ENCODE data around the gene SIGLEC9. TPM values are rescaled to one million over a fixed set of nuclear protein-coding genes. Genes with fewer than 3 reads are reported as not detected.
A peak's percentile ranks its signal among the peaks of the same experiment; 100 is the strongest.

The SIGLEC9 gene
- polyA plus RNA-seq, 3 donors = 1.1 to 1.7 (median 1.5) TPM

GRCh38 chr19:51093510-51094345, 31.0 kb upstream of the SIGLEC9 start:
- no peak for DNase-seq (ENCODE audit: extremely low read depth in 1 of 11, low read depth in 9 of 11, low spot score in 4 of 11)

GRCh38 chr19:51094696-51095279, 29.9 kb upstream of the SIGLEC9 start:
- peak in 1 of 11 donors; percentile 31 for DNase-seq (ENCODE audit: extremely low read depth in 1 of 11, low read depth in 9 of 11, low spot score in 4 of 11)

DNA sequence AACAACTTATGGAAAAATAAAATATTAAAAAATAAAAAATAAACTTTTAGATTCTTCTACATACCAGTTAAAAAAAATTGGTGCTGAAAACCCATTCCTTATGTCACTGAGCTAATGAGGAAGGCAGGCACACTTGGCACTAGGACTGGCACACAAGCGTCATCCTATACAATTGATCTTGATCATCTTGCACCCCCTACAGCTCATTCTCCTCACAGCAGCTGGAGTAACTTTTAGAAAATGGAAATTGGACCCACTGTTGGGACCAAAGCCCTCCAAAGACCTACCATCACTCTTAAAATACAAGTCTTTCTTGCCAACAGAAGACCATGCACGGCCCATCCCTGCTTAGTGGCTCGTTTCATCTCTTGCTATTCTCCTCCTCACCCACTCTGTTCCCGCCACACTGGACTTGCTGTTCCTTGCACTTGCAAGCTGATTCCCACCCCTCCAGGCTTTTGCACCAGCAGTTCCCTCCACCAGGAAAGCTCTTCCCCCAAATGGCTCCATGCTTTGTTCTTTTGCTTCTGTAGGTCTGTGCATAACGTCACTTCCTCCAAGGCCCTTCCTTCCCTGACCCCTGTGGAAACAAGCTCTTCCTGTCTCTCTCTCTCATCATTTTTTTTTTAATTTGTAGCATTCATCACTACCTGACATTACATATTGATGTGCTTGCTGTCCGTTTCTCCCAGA, 28.1 kb upstream of the SIGLEC9 start:
- DNase-seq (ENCODE audit: extremely low read depth in 1 of 11, low read depth in 9 of 11, low spot score in 4 of 11) = no peak

GRCh38 chr19:51097166-51097738, 27.5 kb upstream of the SIGLEC9 start:
- no peak for DNase-seq (ENCODE audit: extremely low read depth in 1 of 11, low read depth in 9 of 11, low spot score in 4 of 11)

DNA sequence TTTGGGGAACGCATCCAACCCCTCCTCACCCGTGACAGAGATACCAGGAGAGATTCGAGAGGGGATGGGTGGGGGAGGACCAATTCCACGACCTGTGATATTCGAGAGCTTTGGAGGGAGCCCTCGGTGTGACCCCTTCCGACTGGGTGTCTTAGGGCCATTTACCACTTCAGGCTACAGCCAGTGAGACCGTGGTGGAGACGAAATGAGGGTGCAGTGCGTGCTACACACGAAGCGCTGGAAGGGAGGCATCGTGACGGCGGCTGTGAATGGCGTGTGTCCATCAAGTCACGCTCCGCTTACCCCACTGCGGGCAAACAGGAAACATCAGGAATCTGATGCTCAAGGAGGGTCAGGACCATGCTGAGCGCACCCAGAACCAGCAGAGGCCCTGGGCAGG, 26.9 kb upstream of the SIGLEC9 start:
- DNase-seq (ENCODE audit: extremely low read depth in 1 of 11, low read depth in 9 of 11, low spot score in 4 of 11) = no peak

DNA sequence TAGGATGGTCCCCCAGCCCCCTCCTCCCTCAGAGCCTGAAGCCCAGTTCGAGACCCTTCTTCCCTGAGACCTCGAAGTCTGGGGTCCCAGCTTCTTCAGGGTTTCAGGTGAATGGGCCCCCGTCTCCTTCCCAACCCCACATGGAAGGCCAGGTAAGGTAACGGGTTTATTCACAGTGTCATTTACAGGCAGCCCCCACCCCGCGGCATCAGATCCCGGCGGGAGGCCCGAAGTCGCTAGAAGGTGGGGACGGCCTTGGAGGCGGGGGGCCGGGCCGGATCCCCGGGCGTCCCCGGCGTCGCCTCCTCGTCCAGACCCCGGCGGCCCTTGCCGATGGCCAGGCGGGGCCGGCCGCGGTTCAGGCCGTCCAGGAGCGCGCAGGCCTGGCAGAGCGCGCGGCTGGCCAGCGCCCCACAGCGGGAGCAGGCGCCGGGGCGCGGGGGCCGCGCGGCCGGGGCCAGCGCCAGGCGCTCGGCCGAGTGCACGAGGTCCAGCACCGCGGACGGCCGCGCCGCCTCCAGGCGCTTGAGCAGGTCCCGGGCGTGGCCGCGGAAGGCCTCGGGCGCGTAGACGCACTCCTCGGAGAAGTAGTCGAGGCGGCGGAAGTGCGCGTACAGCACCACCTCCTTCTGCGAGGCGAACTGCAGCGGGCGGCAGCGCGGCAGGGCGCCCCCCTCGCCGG, 26.2 kb upstream of the SIGLEC9 start:
- DNase-seq (ENCODE audit: extremely low read depth in 1 of 11, low read depth in 9 of 11, low spot score in 4 of 11) = peak in 5 of 11 donors; percentile 39 to 54 (median 45)

GRCh38 chr19:51099047-51099382, 25.7 kb upstream of the SIGLEC9 start:
- no peak for DNase-seq (ENCODE audit: extremely low read depth in 1 of 11, low read depth in 9 of 11, low spot score in 4 of 11)

GRCh38 chr19:51100601-51101000, 24.1 kb upstream of the SIGLEC9 start:
- DNase-seq (ENCODE audit: extremely low read depth in 1 of 11, low read depth in 9 of 11, low spot score in 4 of 11) = no peak

DNA sequence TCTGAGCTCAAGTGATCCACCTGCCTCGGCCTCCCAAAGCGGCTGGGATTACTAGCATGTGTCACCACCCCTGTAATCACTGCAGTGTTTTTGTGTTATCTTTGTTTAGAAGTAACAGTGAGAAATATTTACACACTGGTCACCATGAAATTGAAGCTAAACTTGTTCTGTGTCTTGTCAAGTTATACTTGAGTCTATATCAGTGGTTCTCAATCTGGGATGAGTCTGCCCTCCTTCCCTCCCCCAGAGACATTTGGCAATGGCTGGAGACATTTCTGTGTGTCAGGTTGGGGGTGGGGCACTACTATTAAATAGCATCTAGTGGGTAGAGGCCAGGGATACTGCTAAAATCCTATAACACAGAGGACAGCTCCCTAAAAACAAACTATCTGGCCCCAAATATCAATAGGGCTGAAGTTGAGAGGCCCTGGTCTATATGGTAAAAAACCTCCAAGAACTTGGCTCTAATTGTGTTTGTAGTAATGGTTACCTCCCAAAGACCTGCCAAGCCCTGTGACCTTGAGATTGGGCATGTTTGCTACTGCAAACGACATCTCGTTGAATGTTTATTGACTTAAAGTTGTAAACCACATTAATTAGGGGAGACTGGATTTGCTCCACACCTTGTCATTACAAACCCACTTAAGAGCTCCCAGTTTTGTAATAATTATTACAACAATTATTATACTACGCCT, 23.4 kb upstream of the SIGLEC9 start:
- DNase-seq (ENCODE audit: extremely low read depth in 1 of 11, low read depth in 9 of 11, low spot score in 4 of 11) = no peak

- no peak for DNase-seq (ENCODE audit: extremely low read depth in 1 of 11, low read depth in 9 of 11, low spot score in 4 of 11)
Measured at GRCh38 chr19:51102991-51103390, 21.7 kb upstream of the SIGLEC9 start.

DNA sequence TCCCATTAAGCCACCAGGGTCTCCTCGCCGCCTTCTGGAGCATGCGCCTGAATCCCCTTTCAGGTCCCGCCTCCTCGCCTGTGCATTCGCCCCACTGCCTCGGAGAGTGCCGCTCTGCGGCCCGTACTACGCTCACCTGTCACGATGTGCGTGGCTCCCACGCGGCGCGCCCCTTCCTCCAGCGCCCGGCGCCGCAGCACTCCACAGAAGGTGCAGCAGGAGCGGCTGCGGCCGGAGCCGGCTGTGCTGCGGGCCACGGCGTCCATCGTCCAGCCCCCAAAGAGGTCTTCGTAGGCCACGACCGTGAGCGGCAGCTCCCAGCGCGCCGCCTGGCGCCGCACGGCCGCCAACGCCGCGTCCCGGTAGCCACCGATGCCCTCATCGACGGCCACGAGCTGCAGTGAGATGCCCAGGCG, 20.8 kb upstream of the SIGLEC9 start:
- peak in 1 of 11 donors; percentile 9 for DNase-seq (ENCODE audit: extremely low read depth in 1 of 11, low read depth in 9 of 11, low spot score in 4 of 11)

GRCh38 chr19:51107406-51108065, 17.2 kb upstream of the SIGLEC9 start:
- no peak for DNase-seq (ENCODE audit: extremely low read depth in 1 of 11, low read depth in 9 of 11, low spot score in 4 of 11)

- peak; percentile 95 to 99 (median 97) for DNase-seq (ENCODE audit: extremely low read depth in 1 of 11, low read depth in 9 of 11, low spot score in 4 of 11)
Measured at GRCh38 chr19:51108066-51108804, 16.5 kb upstream of the SIGLEC9 start, which contains the start of gene CTU1. Gene CTU1, minus strand, starts transcription at chr19:51108409. Its CDS starts 3,840 bp downstream, at chr19:51104569.

GRCh38 chr19:51108805-51109146, 15.9 kb upstream of the SIGLEC9 start:
- no peak for DNase-seq (ENCODE audit: extremely low read depth in 1 of 11, low read depth in 9 of 11, low spot score in 4 of 11)

DNA sequence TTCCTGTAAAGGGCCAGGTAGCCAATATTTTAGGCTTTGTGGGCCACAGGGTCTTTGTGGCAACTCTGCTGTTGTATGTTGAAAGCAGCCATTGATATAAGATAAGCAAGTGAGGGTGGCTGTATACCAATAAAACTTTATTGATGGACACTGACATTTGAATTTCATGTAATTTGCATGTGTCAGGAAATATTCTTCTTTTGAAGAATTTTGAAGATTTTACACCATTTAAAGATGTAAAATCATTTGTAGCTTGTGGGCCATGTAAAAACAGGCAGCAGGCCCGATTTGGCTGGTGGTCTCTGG, 14.1 kb upstream of the SIGLEC9 start:
- no peak for DNase-seq (ENCODE audit: extremely low read depth in 1 of 11, low read depth in 9 of 11, low spot score in 4 of 11)

DNA sequence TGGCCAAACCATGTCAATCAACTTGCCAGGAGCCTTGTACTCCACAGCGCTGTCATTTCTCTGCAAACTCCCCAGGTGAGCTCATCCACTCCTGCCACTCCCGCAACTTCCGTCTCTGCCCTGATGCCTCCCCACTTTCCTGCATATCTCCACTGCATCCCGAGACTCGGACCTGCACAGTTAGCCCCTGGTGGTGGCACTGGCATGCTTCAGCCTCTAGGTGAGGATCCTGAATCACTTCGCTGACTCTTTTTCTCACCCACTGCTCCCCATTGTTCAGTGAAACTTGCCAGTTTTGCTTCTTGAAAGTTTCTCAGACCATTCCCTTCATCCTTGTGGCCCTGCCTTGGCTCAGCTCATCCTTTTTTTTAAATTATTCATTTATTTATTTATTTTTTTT, 13.1 kb upstream of the SIGLEC9 start:
- no peak for DNase-seq (ENCODE audit: extremely low read depth in 1 of 11, low read depth in 9 of 11, low spot score in 4 of 11)

GRCh38 chr19:51114087-51114729, 10.5 kb upstream of the SIGLEC9 start:
- no peak for DNase-seq (ENCODE audit: extremely low read depth in 1 of 11, low read depth in 9 of 11, low spot score in 4 of 11)
